ENCODE data around the gene LINGO1. TPM values are rescaled to one million over a fixed set of nuclear protein-coding genes. Genes with fewer than 3 reads are reported as not detected.

LINGO1 gene
- total and polyA plus RNA-seq, 2 experiments from 2014 or later = 31.8 to 37.0 TPM

- DNase-seq (ENCODE audit: low read depth in 1 of 2, low spot score in 1 of 2) = peak; percentile 68 to 79
- Histone ChIP-seq H3K36me3 (no peaks in the 10 kb centered on the region), H3K4me3 (peak overlapping the region; percentile 7), H3K27ac (no peak overlapping the region), H3K4me1 (ENCODE audit: low read depth) (peaks cover 19% of the 10 kb centered on the region), H3K27me3 (peaks cover 5% of the 10 kb centered on the region), H3K9me3 (ENCODE audit: low read depth) (no peaks in the 10 kb centered on the region)
- peak; percentile 64 for TF ChIP-seq CTCF (IDR thresholded peaks at IDR 0.05; ENCODE audit: low read depth, low read length)
These were observed 1.7 kb upstream of the LINGO1 start for GRCh38 chr15:77634266-77634962.

GRCh38 chr15:77633913-77634265 is 1.2 kb upstream of the LINGO1 start:
- peak in 1 of 2 donors; percentile 28 for DNase-seq (ENCODE audit: low read depth in 1 of 2, low spot score in 1 of 2)
- Histone ChIP-seq H3K36me3 (no peaks in the 10 kb centered on the region), H3K27ac (no peak overlapping the region), H3K9me3 (ENCODE audit: low read depth) (no peaks in the 10 kb centered on the region), H3K27me3 (peaks cover 5% of the 10 kb centered on the region), H3K4me3 (no peak overlapping the region), H3K4me1 (ENCODE audit: low read depth) (peaks cover 24% of the 10 kb centered on the region)
- no peak for TF ChIP-seq CTCF (IDR thresholded peaks at IDR 0.05; ENCODE audit: low read depth, low read length)

GRCh38 chr15:77633134-77633912 is 611 bp upstream of the LINGO1 start:
- Histone ChIP-seq H3K27ac (no peak overlapping the region), H3K9me3 (ENCODE audit: low read depth) (no peaks in the 10 kb centered on the region), H3K4me3 (peak overlapping the region; percentile 47), H3K36me3 (no peaks in the 10 kb centered on the region), H3K4me1 (ENCODE audit: low read depth) (peaks cover 25% of the 10 kb centered on the region), H3K27me3 (peaks cover 5% of the 10 kb centered on the region)
- DNase-seq (ENCODE audit: low read depth in 1 of 2, low spot score in 1 of 2) = peak; percentile 87 to 95
- TF ChIP-seq CTCF (IDR thresholded peaks at IDR 0.05; ENCODE audit: low read depth, low read length) = peak; percentile 100

- peak in 1 of 2 donors; percentile 66 for DNase-seq (ENCODE audit: low read depth in 1 of 2, low spot score in 1 of 2)
- Histone ChIP-seq H3K9me3 (ENCODE audit: low read depth) (no peaks in the 10 kb centered on the region), H3K4me1 (ENCODE audit: low read depth) (peaks cover 25% of the 10 kb centered on the region), H3K27ac (no peak overlapping the region), H3K36me3 (no peaks in the 10 kb centered on the region), H3K27me3 (peaks cover 5% of the 10 kb centered on the region), H3K4me3 (peak overlapping the region; percentile 53)
- no peak for TF ChIP-seq CTCF (IDR thresholded peaks at IDR 0.05; ENCODE audit: low read depth, low read length)
These were observed 773 bp downstream of the LINGO1 start for GRCh38 chr15:77631745-77632533.

- peak overlapping the region; percentile 29 for H3K27ac ChIP-seq
- H3K4me1 ChIP-seq (ENCODE audit: low read depth) = peaks cover 25% of the 10 kb centered on the region
- peak in 1 of 2 donors; percentile 51 for DNase-seq (ENCODE audit: low read depth in 1 of 2, low spot score in 1 of 2)
- H3K27me3 ChIP-seq = peaks cover 5% of the 10 kb centered on the region
- TF ChIP-seq CTCF (IDR thresholded peaks at IDR 0.05; ENCODE audit: low read depth, low read length) = peak; percentile 18
- no peaks in the 10 kb centered on the region for H3K9me3 ChIP-seq (ENCODE audit: low read depth)
- peak overlapping the region; percentile 53 for H3K4me3 ChIP-seq
- no peaks in the 10 kb centered on the region for H3K36me3 ChIP-seq
These were observed 1.6 kb downstream of the LINGO1 start for GRCh38 chr15:77630956-77631744.

Measured in cardiac muscle cell (in vitro differentiated cells and primary cell).